SK-N-SH (cell line): ENCODE data around the gene KRTAP3-1. TPM values are rescaled to one million over a fixed set of nuclear protein-coding genes. Genes with fewer than 3 reads are reported as not detected.

ENCODE experiments used
- CTCF ChIA-PET: fragments of 300-600, 350-600 bp; formaldehyde crosslinking; extraction: SDS; loops from one replicate; lab custom pipeline; 2021; lab: Yijun Ruan, JAX
- POLR2A ChIA-PET: fragments of 350-600 bp; sonication (Branson Sonifier 250); formaldehyde crosslinking; extraction: SDS; loops from one replicate; lab custom pipeline; 2020; ENCODE audit warnings: antibody characterized with exemption, inconsistent platforms; lab: Yijun Ruan, JAX
- DNase-seq: peaks from one replicate; pipeline ENCODE4 v3.0.0; 2012
- H2AFZ ChIP-seq: fragments of 200-600 bp; sonication (generic); 2 replicates; pipeline ENCODE4 v1.8.1; 2016; ENCODE audit warnings: antibody characterized with exemption, mild to moderate bottlenecking, low read depth
- H3F3A ChIP-seq: fragments of 200-600 bp; sonication (generic); replicated peaks from 2 replicates; pipeline ENCODE3; 2016; ENCODE audit warnings: antibody characterized with exemption, mild to moderate bottlenecking; ENCODE audit not compliant: insufficient read depth
- H3K27ac ChIP-seq, 2 experiments: fragments of 200-500 bp in 1 of 2; fragments of 200-600 bp in 1 of 2; sonication (Bioruptor generic) in 1 of 2; sonication (generic), shearing (Covaris generic) in 1 of 2; 2 replicates each; pipeline versions ENCODE4 v1.5.1 to v1.6.1; 2014 to 2016; ENCODE audit warnings: low read depth in 2 of 2, inconsistent platforms in 1 of 2, low read length in 1 of 2, mild to moderate bottlenecking in 1 of 2, mixed read lengths in 1 of 2
- H3K27me3 ChIP-seq: fragments of 200-600 bp; sonication (generic), shearing (Covaris generic); 2 replicates; pipeline ENCODE4 v1.6.1; 2016; ENCODE audit warnings: mixed run types; ENCODE audit not compliant: insufficient read depth
- H3K36me3 ChIP-seq, 2 experiments: fragments of 200-500 bp in 1 of 2; fragments of 200-600 bp in 1 of 2; sonication (Bioruptor generic) in 1 of 2; sonication (generic) in 1 of 2; replicated peaks in 1 of 2; 2 replicates each; pipeline versions ENCODE3 to v1.5.1; 2014 to 2016; ENCODE audit warnings: low read length in 1 of 2, mild to moderate bottlenecking in 1 of 2; ENCODE audit not compliant: insufficient read depth in 2 of 2, control insufficient read depth in 1 of 2
- H3K4me1 ChIP-seq, 2 experiments: fragments of 200-500 bp in 1 of 2; fragments of 200-600 bp in 1 of 2; sonication (Bioruptor generic) in 1 of 2; sonication (generic), shearing (Covaris generic) in 1 of 2; 2 replicates each; pipeline versions ENCODE4 v1.5.1 to v1.6.1; 2014 to 2016; ENCODE audit warnings: low read depth in 1 of 2, low read length in 1 of 2, mixed run types in 1 of 2; ENCODE audit not compliant: insufficient read depth in 2 of 2, control insufficient read depth in 1 of 2
- H3K4me2 ChIP-seq: fragments of 200-600 bp; sonication (generic), shearing (Covaris generic); 2 replicates; pipeline ENCODE4 v1.6.1; 2017; ENCODE audit warnings: mixed run types
- H3K4me3 ChIP-seq, 2 experiments: fragments of 200-500 bp in 1 of 2; fragments of 200-600 bp in 1 of 2; sonication (Bioruptor generic) in 1 of 2; sonication (generic), shearing (Covaris generic) in 1 of 2; 2 replicates each; pipeline versions ENCODE4 v1.5.1 to v1.8.1; 2014 to 2016; ENCODE audit warnings: low read depth in 2 of 2, inconsistent platforms in 1 of 2, low read length in 1 of 2, mild to moderate bottlenecking in 1 of 2, mixed read lengths in 1 of 2, moderate library complexity in 1 of 2
- H3K79me2 ChIP-seq: fragments of 200-600 bp; sonication (generic); 2 replicates; pipeline ENCODE4 v1.8.1; 2017; ENCODE audit warnings: mild to moderate bottlenecking; ENCODE audit not compliant: insufficient read depth
- H3K9ac ChIP-seq: fragments of 200-600 bp; sonication (generic); 2 replicates; pipeline ENCODE4 v1.6.1; 2017; ENCODE audit warnings: mixed run types
- H3K9me2 ChIP-seq: fragments of 200-600 bp; sonication (generic); 2 replicates; pipeline ENCODE4 v1.6.1; 2017; ENCODE audit warnings: mixed run types
- H3K9me3 ChIP-seq: fragments of 200-600 bp; sonication (generic); 2 replicates; pipeline ENCODE4 v1.6.1; 2017; ENCODE audit warnings: mixed run types, mild to moderate bottlenecking, moderate library complexity
- H4K20me1 ChIP-seq: fragments of 200-600 bp; sonication (generic); 2 replicates; pipeline ENCODE4 v1.6.1; 2017; ENCODE audit warnings: mild to moderate bottlenecking, mixed run types; ENCODE audit not compliant: insufficient read depth
- CHD2 ChIP-seq: fragments of 150-350 bp; IDR thresholded peaks from 2 replicates; pipeline ENCODE4 v1.6.1; 2018; ENCODE audit warnings: low read length; ENCODE audit not compliant: partially characterized antibody
- CTCF ChIP-seq: fragments of 200-600 bp; sonication (generic); IDR thresholded peaks from 2 replicates; pipeline ENCODE4 v1.6.1; 2017; ENCODE audit warnings: antibody characterized with exemption, mild to moderate bottlenecking, moderate library complexity
- EP300 ChIP-seq, 2 experiments: IDR thresholded peaks; 2 replicates each; pipeline versions ENCODE4 v1.4.0 to v1.6.1; 2012; ENCODE audit warnings: borderline replicate concordance in 1 of 2, low read depth in 1 of 2, low read length in 1 of 2
- GABPA ChIP-seq: IDR thresholded peaks from 2 replicates; pipeline ENCODE4 v1.4.0; 2012; ENCODE audit warnings: low read depth, mild to moderate bottlenecking
- IRF3 ChIP-seq: fragments of 150-350 bp; IDR thresholded peaks from 2 replicates; pipeline ENCODE4 v1.6.1; 2016; ENCODE audit warnings: mild to moderate bottlenecking, low read depth, low read length
- MEF2A ChIP-seq: IDR thresholded peaks from 2 replicates; pipeline ENCODE4 v1.4.0; 2012; ENCODE audit warnings: low read depth, borderline replicate concordance
- POLR2AphosphoS5 ChIP-seq: IDR thresholded peaks from 2 replicates; pipeline ENCODE4 v1.6.1; 2012; ENCODE audit warnings: low read depth, low read length
- RCOR1 ChIP-seq: fragments of 150-350 bp; IDR thresholded peaks from 2 replicates; pipeline ENCODE4 v1.6.1; 2017; ENCODE audit warnings: antibody characterized with exemption, low read length
- RXRA ChIP-seq: IDR thresholded peaks from 2 replicates; pipeline ENCODE4 v1.4.0; 2012; ENCODE audit warnings: low read depth, mild to moderate bottlenecking, borderline replicate concordance
- SMC3 ChIP-seq: IDR thresholded peaks from 2 replicates; pipeline ENCODE4 v1.6.1; 2012; ENCODE audit warnings: low read depth, low read length, improper control_type of control experiment
- TAF1 ChIP-seq: IDR thresholded peaks from 2 replicates; pipeline ENCODE4 v1.6.1; 2012; ENCODE audit warnings: low read depth, mild to moderate bottlenecking, low read length, moderate library complexity, borderline replicate concordance
- TEAD4 ChIP-seq: IDR thresholded peaks from 2 replicates; pipeline ENCODE4 v1.4.0; 2012; ENCODE audit warnings: mild to moderate bottlenecking, borderline replicate concordance; ENCODE audit not compliant: insufficient read depth
- USF1 ChIP-seq: IDR thresholded peaks from 2 replicates; pipeline ENCODE4 v1.4.0; 2012; ENCODE audit warnings: low read depth, borderline replicate concordance
- USF2 ChIP-seq: fragments of 150-350 bp; IDR thresholded peaks from 2 replicates; pipeline ENCODE4 v1.6.1; 2017; ENCODE audit warnings: antibody characterized with exemption, low read length, low read depth, borderline replicate concordance
- YY1 ChIP-seq: IDR thresholded peaks from 2 replicates; pipeline ENCODE4 v1.4.0; 2012; ENCODE audit warnings: low read depth, mild to moderate bottlenecking
- WGBS: methylation state at CpG from one replicate; pipeline ENCODE4 v1.1.6; 2017; ENCODE audit warnings: low lambda C conversion rate; 5-methylcytosine and 5-hydroxymethylcytosine counted together
- polyA plus RNA-seq, 3 experiments: library from polyadenylated mRNA; depleted of rRNA; stranded (reverse); fragments of >200 nt; gene quantifications; 2 replicates each; pipeline ENCODE4 v1.2.3, GENCODE V29; 2012

Gene KRTAP3-1
- polyA plus RNA-seq, 1 of the 3 experiments (the other 2 are of a cell fraction): not detected

- Histone ChIP-seq H3K9ac (no peak overlapping the region), H3K27ac (no peak overlapping the region), H3K4me1 (no peaks in the 10 kb centered on the region), H3F3A (no peaks in the 10 kb centered on the region), H3K27me3 (peaks cover 41% of the 10 kb centered on the region; the same call in 1 of the 2 replicates), H3K4me3 (no peak overlapping the region), H3K9me3 (no peaks in the 10 kb centered on the region), H3K9me2 (no peaks in the 10 kb centered on the region), H3K79me2 (no peaks in the 10 kb centered on the region), H3K36me3 (no peaks in the 10 kb centered on the region), H2AFZ (no peak overlapping the region), H4K20me1 (no peaks in the 10 kb centered on the region), H3K4me2 (no peak overlapping the region)
- ChIA-PET POLR2A (no interaction called here), CTCF (no interaction called here)
- TF ChIP-seq RXRA: no peak
- no peak for TF ChIP-seq MEF2A
- TF ChIP-seq TAF1: no peak
- no peak for TF ChIP-seq EP300 (IDR thresholded peaks at IDR 0.05; ENCODE audit: borderline replicate concordance in 1 of 2, low read depth in 1 of 2, low read length in 1 of 2)
- TF ChIP-seq POLR2AphosphoS5: no peak
- TF ChIP-seq CTCF: no peak
- no peak for TF ChIP-seq TEAD4
- TF ChIP-seq CHD2: no peak
- TF ChIP-seq USF1: no peak
- WGBS: 17% methylated on average over 6 of the region's 6 CpGs
- DNase-seq: no peak
These were observed 3.6 kb upstream of the KRTAP3-1 start for GRCh38 chr17:41012326-41013120.

- Histone ChIP-seq H3F3A (no peaks in the 10 kb centered on the region), H3K9me3 (no peaks in the 10 kb centered on the region), H4K20me1 (no peaks in the 10 kb centered on the region), H3K4me3 (no peak overlapping the region), H3K27ac (no peak overlapping the region), H3K4me1 (no peaks in the 10 kb centered on the region), H3K4me2 (no peak overlapping the region), H3K36me3 (no peaks in the 10 kb centered on the region), H3K79me2 (no peaks in the 10 kb centered on the region), H3K9me2 (no peaks in the 10 kb centered on the region), H3K9ac (no peak overlapping the region), H3K27me3 (peaks cover 31% of the 10 kb centered on the region; the same call in 1 of the 2 replicates), H2AFZ (no peak overlapping the region)
- ChIA-PET CTCF (no interaction called here), POLR2A (no interaction called here)
- DNase-seq: no peak
- TF ChIP-seq EP300 (IDR thresholded peaks at IDR 0.05; ENCODE audit: borderline replicate concordance in 1 of 2, low read depth in 1 of 2, low read length in 1 of 2) (no peak), SMC3 (no peak), IRF3 (no peak), USF1 (no peak), RCOR1 (no peak), GABPA (no peak), YY1 (no peak), USF2 (no peak), TEAD4 (no peak)
These were observed 1.5 kb upstream of the KRTAP3-1 start for GRCh38 chr17:41010441-41010840.
